ENCODE results near the gene CDH4.

- TF ChIP-seq CTCF (IDR thresholded peaks at IDR 0.05; ENCODE audit: extremely low read depth in 1 of 2, insufficient read depth in 1 of 2, low read depth in 1 of 2, low read length in 2 of 2) (no peak), POLR2A (IDR thresholded peaks at IDR 0.05; ENCODE audit: low read depth, low read length) (no peak), POLR2AphosphoS5 (IDR thresholded peaks at IDR 0.05; ENCODE audit: insufficient read depth, low read depth, low read length) (no peak), MAX (IDR thresholded peaks at IDR 0.05; ENCODE audit: insufficient read depth, insufficient read length) (no peak), EZH2 (IDR thresholded peaks at IDR 0.05; ENCODE audit: borderline replicate concordance, low read depth, low read length, severe bottlenecking) (no peak)
Observed at GRCh38 chr20:61771805-61772350, 519.8 kb downstream of the CDH4 start.

All from endothelial cell of umbilical vein (primary cell).